ENCODE results near the gene PLXNB3.
A peak's percentile ranks its signal among the peaks of the same experiment; 100 is the strongest.

PLXNB3 gene

GRCh38 chrX:153765138-153766079 is 1.4 kb downstream of the PLXNB3 start:
- Mint-ChIP-seq H3K36me3 (no peaks in the 10 kb centered on the region), H3K27me3 (no peaks in the 10 kb centered on the region), H3K4me1 (ENCODE audit: low read depth) (peaks cover 14% of the 10 kb centered on the region), H3K9me3 (ENCODE audit: low read depth) (no peaks in the 10 kb centered on the region), H3K27ac (no peak overlapping the region), H3K4me3 (no peak overlapping the region)

- Mint-ChIP-seq H3K4me1 (ENCODE audit: low read depth) (peaks cover 14% of the 10 kb centered on the region), H3K9me3 (ENCODE audit: low read depth) (no peaks in the 10 kb centered on the region), H3K4me3 (peak overlapping the region; percentile 73), H3K27ac (peak overlapping the region; percentile 78), H3K36me3 (no peaks in the 10 kb centered on the region), H3K27me3 (no peaks in the 10 kb centered on the region)
Observed at GRCh38 chrX:153766098-153766817, 2.2 kb downstream of the PLXNB3 start.

GRCh38 chrX:153766871-153767673 is 3.0 kb downstream of the PLXNB3 start:
- Mint-ChIP-seq H3K9me3 (ENCODE audit: low read depth) (no peaks in the 10 kb centered on the region), H3K27ac (no peak overlapping the region), H3K4me3 (peak overlapping the region; percentile 73), H3K36me3 (no peaks in the 10 kb centered on the region), H3K27me3 (no peaks in the 10 kb centered on the region), H3K4me1 (ENCODE audit: low read depth) (peaks cover 14% of the 10 kb centered on the region)

- H3K27me3 Mint-ChIP-seq: no peaks in the 10 kb centered on the region
- H3K27ac Mint-ChIP-seq: no peak overlapping the region
- H3K36me3 Mint-ChIP-seq: no peaks in the 10 kb centered on the region
- H3K9me3 Mint-ChIP-seq (ENCODE audit: low read depth): no peaks in the 10 kb centered on the region
- H3K4me1 Mint-ChIP-seq (ENCODE audit: low read depth): peaks cover 14% of the 10 kb centered on the region
- no peak overlapping the region for H3K4me3 Mint-ChIP-seq
Observed at GRCh38 chrX:153767674-153768055, 3.6 kb downstream of the PLXNB3 start.

- Mint-ChIP-seq H3K4me1 (ENCODE audit: low read depth) (peaks cover 14% of the 10 kb centered on the region), H3K27me3 (no peaks in the 10 kb centered on the region), H3K36me3 (no peaks in the 10 kb centered on the region), H3K9me3 (ENCODE audit: low read depth) (no peaks in the 10 kb centered on the region), H3K27ac (no peak overlapping the region), H3K4me3 (peak overlapping the region; percentile 61)
Observed at GRCh38 chrX:153768311-153769157, 4.5 kb downstream of the PLXNB3 start.

GRCh38 chrX:153769158-153769864 is 5.3 kb downstream of the PLXNB3 start:
- H3K4me3 Mint-ChIP-seq: no peak overlapping the region
- no peaks in the 10 kb centered on the region for H3K36me3 Mint-ChIP-seq
- H3K27me3 Mint-ChIP-seq: no peaks in the 10 kb centered on the region
- no peaks in the 10 kb centered on the region for H3K9me3 Mint-ChIP-seq (ENCODE audit: low read depth)
- H3K27ac Mint-ChIP-seq: no peak overlapping the region
- peaks cover 11% of the 10 kb centered on the region for H3K4me1 Mint-ChIP-seq (ENCODE audit: low read depth)

- Mint-ChIP-seq H3K27ac (no peak overlapping the region), H3K27me3 (no peaks in the 10 kb centered on the region), H3K4me1 (ENCODE audit: low read depth) (peaks cover 11% of the 10 kb centered on the region), H3K9me3 (ENCODE audit: low read depth) (no peaks in the 10 kb centered on the region), H3K36me3 (no peaks in the 10 kb centered on the region), H3K4me3 (no peak overlapping the region)
Observed at GRCh38 chrX:153769865-153770600, 6.0 kb downstream of the PLXNB3 start.

GRCh38 chrX:153770601-153771414 is 6.8 kb downstream of the PLXNB3 start:
- no peak overlapping the region for H3K27ac Mint-ChIP-seq
- no peaks in the 10 kb centered on the region for H3K36me3 Mint-ChIP-seq

GRCh38 chrX:153771415-153772315 is 7.6 kb downstream of the PLXNB3 start:
- Mint-ChIP-seq H3K4me3 (no peak overlapping the region), H3K36me3 (no peaks in the 10 kb centered on the region), H3K4me1 (ENCODE audit: low read depth) (peaks cover 5% of the 10 kb centered on the region), H3K9me3 (ENCODE audit: low read depth) (no peaks in the 10 kb centered on the region), H3K27me3 (no peaks in the 10 kb centered on the region), H3K27ac (no peak overlapping the region)

More at GRCh38 chrX:153770601-153771414, 6.8 kb downstream of the PLXNB3 start:
- Mint-ChIP-seq H3K27me3 (no peaks in the 10 kb centered on the region), H3K4me3 (no peak overlapping the region), H3K9me3 (ENCODE audit: low read depth) (no peaks in the 10 kb centered on the region), H3K4me1 (ENCODE audit: low read depth) (peaks cover 11% of the 10 kb centered on the region)

GRCh38 chrX:153772316-153773217 is 8.5 kb downstream of the PLXNB3 start:
- Mint-ChIP-seq H3K4me3 (no peak overlapping the region), H3K36me3 (no peaks in the 10 kb centered on the region), H3K27me3 (no peaks in the 10 kb centered on the region), H3K4me1 (ENCODE audit: low read depth) (peaks cover 4% of the 10 kb centered on the region), H3K9me3 (ENCODE audit: low read depth) (no peaks in the 10 kb centered on the region), H3K27ac (no peak overlapping the region)

- H3K9me3 Mint-ChIP-seq (ENCODE audit: low read depth): no peaks in the 10 kb centered on the region
- no peak overlapping the region for H3K4me3 Mint-ChIP-seq
- no peaks in the 10 kb centered on the region for H3K27me3 Mint-ChIP-seq
- peaks cover under 1% of the 10 kb centered on the region for H3K4me1 Mint-ChIP-seq (ENCODE audit: low read depth)
- H3K36me3 Mint-ChIP-seq: no peaks in the 10 kb centered on the region
- H3K27ac Mint-ChIP-seq: no peak overlapping the region
Observed at GRCh38 chrX:153773218-153773611, 9.2 kb downstream of the PLXNB3 start.
